Measurements from ENCODE around the gene FN1.

FN1 gene

GRCh38 chr2:215435870-215436704, at the start of gene FN1:
Gene FN1, minus strand, starts transcription at chr2:215436068. Its CDS starts 266 bp downstream, at chr2:215435802.
- Histone ChIP-seq H3K27ac (ENCODE audit: low read depth in 2 of 2, low read length in 2 of 2) (peak within 1 kb of the TSS; percentile 79), H3K36me3 (ENCODE audit: control insufficient read depth in 2 of 2, insufficient read depth in 2 of 2, low read length in 2 of 2) (no peaks in the 10 kb centered on the region), H3K9ac (ENCODE audit: low read depth in 1 of 2, low read length in 2 of 2) (peak within 1 kb of the TSS; percentile 34 to 67), H3K4me3 (ENCODE audit: low read length in 2 of 2) (peak within 1 kb of the TSS; percentile 70 to 76), H3K27me3 (ENCODE audit: control insufficient read depth in 2 of 2, insufficient read depth in 2 of 2, low read length in 2 of 2) (peaks cover 2 to 13% of the 10 kb centered on the region in 2 donors), H3K9me3 (ENCODE audit: control insufficient read depth in 2 of 2, low read length in 2 of 2) (no peaks in the 10 kb centered on the region), H3K4me1 (ENCODE audit: control insufficient read depth in 2 of 2, insufficient read depth in 2 of 2, low read length in 2 of 2) (peaks cover 4 to 8% of the 10 kb centered on the region in 2 donors)

- Histone ChIP-seq H3K4me1 (ENCODE audit: control insufficient read depth in 2 of 2, insufficient read depth in 2 of 2, low read length in 2 of 2) (no peaks in the 10 kb centered on the region), H3K9me3 (ENCODE audit: control insufficient read depth in 2 of 2, low read length in 2 of 2) (no peaks in the 10 kb centered on the region), H3K4me3 (ENCODE audit: low read length in 2 of 2) (no peak overlapping the region), H3K27ac (ENCODE audit: low read depth in 2 of 2, low read length in 2 of 2) (no peak overlapping the region), H3K27me3 (ENCODE audit: control insufficient read depth in 2 of 2, insufficient read depth in 2 of 2, low read length in 2 of 2) (no peaks in the 10 kb centered on the region), H3K9ac (ENCODE audit: low read depth in 1 of 2, low read length in 2 of 2) (no peak overlapping the region), H3K36me3 (ENCODE audit: control insufficient read depth in 2 of 2, insufficient read depth in 2 of 2, low read length in 2 of 2) (no peaks in the 10 kb centered on the region)
Observed at GRCh38 chr2:215485032-215485431, 49.2 kb upstream of the FN1 start.

GRCh38 chr2:215484570-215484969, 48.7 kb upstream of the FN1 start:
- H3K27ac ChIP-seq (ENCODE audit: low read depth in 2 of 2, low read length in 2 of 2): no peak overlapping the region

GRCh38 chr2:215483431-215483830, 47.6 kb upstream of the FN1 start:
- Histone ChIP-seq H3K4me3 (ENCODE audit: low read length in 2 of 2) (no peak overlapping the region), H3K27me3 (ENCODE audit: control insufficient read depth in 2 of 2, insufficient read depth in 2 of 2, low read length in 2 of 2) (no peaks in the 10 kb centered on the region), H3K9ac (ENCODE audit: low read depth in 1 of 2, low read length in 2 of 2) (no peak overlapping the region), H3K9me3 (ENCODE audit: control insufficient read depth in 2 of 2, low read length in 2 of 2) (no peaks in the 10 kb centered on the region), H3K27ac (ENCODE audit: low read depth in 2 of 2, low read length in 2 of 2) (no peak overlapping the region), H3K36me3 (ENCODE audit: control insufficient read depth in 2 of 2, insufficient read depth in 2 of 2, low read length in 2 of 2) (no peaks in the 10 kb centered on the region), H3K4me1 (ENCODE audit: control insufficient read depth in 2 of 2, insufficient read depth in 2 of 2, low read length in 2 of 2) (no peaks in the 10 kb centered on the region)

More at GRCh38 chr2:215484570-215484969, 48.7 kb upstream of the FN1 start:
- H3K4me3 ChIP-seq (ENCODE audit: low read length in 2 of 2): no peak overlapping the region
- H3K9me3 ChIP-seq (ENCODE audit: control insufficient read depth in 2 of 2, low read length in 2 of 2): no peaks in the 10 kb centered on the region
- H3K4me1 ChIP-seq (ENCODE audit: control insufficient read depth in 2 of 2, insufficient read depth in 2 of 2, low read length in 2 of 2): no peaks in the 10 kb centered on the region
- no peaks in the 10 kb centered on the region for H3K27me3 ChIP-seq (ENCODE audit: control insufficient read depth in 2 of 2, insufficient read depth in 2 of 2, low read length in 2 of 2)
- H3K36me3 ChIP-seq (ENCODE audit: control insufficient read depth in 2 of 2, insufficient read depth in 2 of 2, low read length in 2 of 2): no peaks in the 10 kb centered on the region
- no peak overlapping the region for H3K9ac ChIP-seq (ENCODE audit: low read depth in 1 of 2, low read length in 2 of 2)

- Histone ChIP-seq H3K4me1 (ENCODE audit: control insufficient read depth in 2 of 2, insufficient read depth in 2 of 2, low read length in 2 of 2) (no peaks in the 10 kb centered on the region), H3K9ac (ENCODE audit: low read depth in 1 of 2, low read length in 2 of 2) (no peak overlapping the region), H3K36me3 (ENCODE audit: control insufficient read depth in 2 of 2, insufficient read depth in 2 of 2, low read length in 2 of 2) (no peaks in the 10 kb centered on the region), H3K27ac (ENCODE audit: low read depth in 2 of 2, low read length in 2 of 2) (no peak overlapping the region), H3K9me3 (ENCODE audit: control insufficient read depth in 2 of 2, low read length in 2 of 2) (no peaks in the 10 kb centered on the region), H3K4me3 (ENCODE audit: low read length in 2 of 2) (no peak overlapping the region), H3K27me3 (ENCODE audit: control insufficient read depth in 2 of 2, insufficient read depth in 2 of 2, low read length in 2 of 2) (no peaks in the 10 kb centered on the region)
Observed at GRCh38 chr2:215479536-215480240, 43.8 kb upstream of the FN1 start.

GRCh38 chr2:215479121-215479520, 43.3 kb upstream of the FN1 start:
- H3K27ac ChIP-seq (ENCODE audit: low read depth in 2 of 2, low read length in 2 of 2): no peak overlapping the region
- H3K9ac ChIP-seq (ENCODE audit: low read depth in 1 of 2, low read length in 2 of 2): no peak overlapping the region
- no peaks in the 10 kb centered on the region for H3K36me3 ChIP-seq (ENCODE audit: control insufficient read depth in 2 of 2, insufficient read depth in 2 of 2, low read length in 2 of 2)
- H3K27me3 ChIP-seq (ENCODE audit: control insufficient read depth in 2 of 2, insufficient read depth in 2 of 2, low read length in 2 of 2): no peaks in the 10 kb centered on the region
- no peaks in the 10 kb centered on the region for H3K9me3 ChIP-seq (ENCODE audit: control insufficient read depth in 2 of 2, low read length in 2 of 2)
- H3K4me1 ChIP-seq (ENCODE audit: control insufficient read depth in 2 of 2, insufficient read depth in 2 of 2, low read length in 2 of 2): no peaks in the 10 kb centered on the region
- H3K4me3 ChIP-seq (ENCODE audit: low read length in 2 of 2): no peak overlapping the region

GRCh38 chr2:215476424-215476823, 40.6 kb upstream of the FN1 start:
- H3K4me3 ChIP-seq (ENCODE audit: low read length in 2 of 2): no peak overlapping the region
- H3K27ac ChIP-seq (ENCODE audit: low read depth in 2 of 2, low read length in 2 of 2): no peak overlapping the region
- H3K4me1 ChIP-seq (ENCODE audit: control insufficient read depth in 2 of 2, insufficient read depth in 2 of 2, low read length in 2 of 2): no peaks in the 10 kb centered on the region
- no peaks in the 10 kb centered on the region for H3K9me3 ChIP-seq (ENCODE audit: control insufficient read depth in 2 of 2, low read length in 2 of 2)
- no peaks in the 10 kb centered on the region for H3K27me3 ChIP-seq (ENCODE audit: control insufficient read depth in 2 of 2, insufficient read depth in 2 of 2, low read length in 2 of 2)
- no peaks in the 10 kb centered on the region for H3K36me3 ChIP-seq (ENCODE audit: control insufficient read depth in 2 of 2, insufficient read depth in 2 of 2, low read length in 2 of 2)
- no peak overlapping the region for H3K9ac ChIP-seq (ENCODE audit: low read depth in 1 of 2, low read length in 2 of 2)

GRCh38 chr2:215466097-215466909, 30.4 kb upstream of the FN1 start:
- H3K9ac ChIP-seq (ENCODE audit: low read depth in 1 of 2, low read length in 2 of 2): no peak overlapping the region
- no peak overlapping the region for H3K27ac ChIP-seq (ENCODE audit: low read depth in 2 of 2, low read length in 2 of 2)
- no peaks in the 10 kb centered on the region for H3K4me1 ChIP-seq (ENCODE audit: control insufficient read depth in 2 of 2, insufficient read depth in 2 of 2, low read length in 2 of 2)
- no peaks in the 10 kb centered on the region for H3K9me3 ChIP-seq (ENCODE audit: control insufficient read depth in 2 of 2, low read length in 2 of 2)
- H3K36me3 ChIP-seq (ENCODE audit: control insufficient read depth in 2 of 2, insufficient read depth in 2 of 2, low read length in 2 of 2): no peaks in the 10 kb centered on the region
- H3K27me3 ChIP-seq (ENCODE audit: control insufficient read depth in 2 of 2, insufficient read depth in 2 of 2, low read length in 2 of 2): no peaks in the 10 kb centered on the region
- H3K4me3 ChIP-seq (ENCODE audit: low read length in 2 of 2): no peak overlapping the region

GRCh38 chr2:215465256-215465655, 29.4 kb upstream of the FN1 start:
- Histone ChIP-seq H3K27ac (ENCODE audit: low read depth in 2 of 2, low read length in 2 of 2) (no peak overlapping the region), H3K36me3 (ENCODE audit: control insufficient read depth in 2 of 2, insufficient read depth in 2 of 2, low read length in 2 of 2) (no peaks in the 10 kb centered on the region), H3K9me3 (ENCODE audit: control insufficient read depth in 2 of 2, low read length in 2 of 2) (no peaks in the 10 kb centered on the region), H3K27me3 (ENCODE audit: control insufficient read depth in 2 of 2, insufficient read depth in 2 of 2, low read length in 2 of 2) (no peaks in the 10 kb centered on the region), H3K4me3 (ENCODE audit: low read length in 2 of 2) (no peak overlapping the region), H3K9ac (ENCODE audit: low read depth in 1 of 2, low read length in 2 of 2) (no peak overlapping the region), H3K4me1 (ENCODE audit: control insufficient read depth in 2 of 2, insufficient read depth in 2 of 2, low read length in 2 of 2) (no peaks in the 10 kb centered on the region)
